ENCODE measurements around the gene STARD13.

- TF ChIP-seq CTCF (IDR thresholded peaks at IDR 0.05) = no peak
- no peak for TF ChIP-seq EZH2phosphoT487 (IDR thresholded peaks at IDR 0.05)
- no peak for TF ChIP-seq EZH2 (IDR thresholded peaks at IDR 0.05)
These were observed 36.9 kb upstream of the STARD13 start for GRCh38 chr13:33322543-33322809.
